H1 (cell line): ENCODE measurements around the gene GSAP. TPM values are rescaled to one million over a fixed set of nuclear protein-coding genes. Genes with fewer than 3 reads are reported as not detected.

Source experiments
- CTCF ChIP-seq, 3 experiments: IDR thresholded peaks; 1 replicate in 2 of 3; 2 replicates in 1 of 3; pipeline versions ENCODE4 v1.5.1 to v1.6.1; 2011; ENCODE audit warnings: low read length in 3 of 3, mild to moderate bottlenecking in 3 of 3, inconsistent platforms in 2 of 3, low read depth in 1 of 3, moderate library complexity in 1 of 3; ENCODE audit not compliant: insufficient read depth in 1 of 3; ENCODE audit errors: control extremely low read depth in 1 of 3
- GABPA ChIP-seq: IDR thresholded peaks from 2 replicates; pipeline ENCODE4 v1.6.1; 2011; ENCODE audit warnings: mild to moderate bottlenecking, low read length, moderate library complexity, borderline replicate concordance; ENCODE audit not compliant: insufficient read depth
- SUZ12 ChIP-seq: fragments of 200-600 bp; sonication (generic); IDR thresholded peaks from 2 replicates; pipeline ENCODE4 v1.6.1; 2012; ENCODE audit warnings: mild to moderate bottlenecking, inconsistent platforms, low read length, moderate library complexity, mixed read lengths
- polyA plus RNA-seq, 7 experiments: library from polyadenylated mRNA; depleted of rRNA in 3 of 7; stranded (reverse) in 5 of 7; unstranded in 2 of 7; fragments of >200 nt in 5 of 7; fragments of 200-250 nt in 2 of 7; gene quantifications; 1 replicate in 5 of 7; 2 replicates in 1 of 7; 4 replicates in 1 of 7; pipeline versions ENCODE4 v1.2.1 to v1.2.3, GENCODE V29; 2011 to 2013; ENCODE audit warnings: missing spikeins in 2 of 7, mixed read lengths in 2 of 7
- total RNA-seq: library from RNA; stranded (reverse); fragmentation: NEBNext Ultra II Directional; extraction: Animal tissue kit (Norgen Biotek cat#: 25700); gene quantifications from 2 replicates; pipeline ENCODE4 v1.2.1, GENCODE V29; 2021

GSAP gene
- total and polyA plus RNA-seq, 2 of the 8 experiments (the other 6 are each of a cell fraction or from before 2014, with no cell fraction given): 0.93 to 2.1 TPM

GRCh38 chr7:77293046-77293445 is 123.1 kb downstream of the GSAP start (continued):
- TF ChIP-seq GABPA: no peak
- TF ChIP-seq CTCF (IDR thresholded peaks at IDR 0.05; ENCODE audit: control extremely low read depth in 1 of 3, insufficient read depth in 1 of 3, low read depth in 1 of 3, low read length in 3 of 3): peak in 1 of 3 experiments; percentile 23; a peak in 1 of 4 replicates
- TF ChIP-seq SUZ12: no peak
